ENCODE data around the gene NAXE. TPM values are rescaled to one million over a fixed set of nuclear protein-coding genes. Genes with fewer than 3 reads are reported as not detected.
A peak's percentile ranks its signal among the peaks of the same experiment; 100 is the strongest.
"Not testable (repeated sequence)": the region's sequence is repeated elsewhere in the genome, so short reads cannot be mapped to it uniquely, and the experiment has no call there.

Gene NAXE
- total RNA-seq, 3 donors from 2014 or later = 70.8 to 94.4 (median 86.5) TPM

- Histone ChIP-seq H3K9me3 (no peaks in the 10 kb centered on the region), H3K4me3 (no peak overlapping the region), H3K4me1 (ENCODE audit: low read depth) (no peaks in the 10 kb centered on the region), H3K36me3 (ENCODE audit: low read depth) (no peaks in the 10 kb centered on the region)
- ATAC-seq = no peak
- intact Hi-C loops (cut with DNase I, micrococcal nuclease) = loop anchor here in 1 of 2 donors (5.0 kb wide), 1 partner anchor 72 kb away; no protein-coding TSS in a partner anchor
- DNase-seq = peak in 1 of 3 donors; percentile 23
- TF ChIP-seq CTCF (IDR thresholded peaks at IDR 0.05) = no peak
Observed at GRCh38 chr1:156584813-156585212, 6.8 kb upstream of the NAXE start.

DNA sequence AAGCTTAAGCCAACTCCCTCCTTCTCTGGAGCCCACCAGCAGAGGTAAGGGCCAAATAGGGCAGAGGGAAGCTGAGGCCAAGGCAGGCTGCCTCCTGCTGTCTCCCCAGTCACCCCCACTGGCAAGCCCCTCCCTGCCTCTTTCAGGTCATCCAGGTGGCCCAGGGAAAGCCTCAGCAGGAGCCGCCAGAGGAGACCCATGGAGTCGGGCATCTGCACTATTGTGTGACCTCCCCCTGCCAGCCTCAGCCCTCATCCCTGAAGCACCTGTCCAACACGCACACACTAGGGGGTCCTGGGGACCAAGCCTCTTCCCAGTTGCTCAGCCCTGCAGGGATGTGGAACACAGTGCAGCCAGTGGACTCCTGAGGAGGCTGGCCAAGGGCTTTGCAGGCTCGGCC lies 5.3 kb upstream of the NAXE start:
- Histone ChIP-seq H3K36me3 (ENCODE audit: low read depth) (no peaks in the 10 kb centered on the region), H3K4me3 (no peak overlapping the region), H3K9me3 (no peaks in the 10 kb centered on the region), H3K4me1 (ENCODE audit: low read depth) (peaks cover 3% of the 10 kb centered on the region)
- ATAC-seq = no peak
- intact Hi-C loops (cut with DNase I, micrococcal nuclease) = no loop called here
- DNase-seq = peak in 1 of 3 donors; percentile 21
- TF ChIP-seq CTCF (IDR thresholded peaks at IDR 0.05) = no peak

DNA sequence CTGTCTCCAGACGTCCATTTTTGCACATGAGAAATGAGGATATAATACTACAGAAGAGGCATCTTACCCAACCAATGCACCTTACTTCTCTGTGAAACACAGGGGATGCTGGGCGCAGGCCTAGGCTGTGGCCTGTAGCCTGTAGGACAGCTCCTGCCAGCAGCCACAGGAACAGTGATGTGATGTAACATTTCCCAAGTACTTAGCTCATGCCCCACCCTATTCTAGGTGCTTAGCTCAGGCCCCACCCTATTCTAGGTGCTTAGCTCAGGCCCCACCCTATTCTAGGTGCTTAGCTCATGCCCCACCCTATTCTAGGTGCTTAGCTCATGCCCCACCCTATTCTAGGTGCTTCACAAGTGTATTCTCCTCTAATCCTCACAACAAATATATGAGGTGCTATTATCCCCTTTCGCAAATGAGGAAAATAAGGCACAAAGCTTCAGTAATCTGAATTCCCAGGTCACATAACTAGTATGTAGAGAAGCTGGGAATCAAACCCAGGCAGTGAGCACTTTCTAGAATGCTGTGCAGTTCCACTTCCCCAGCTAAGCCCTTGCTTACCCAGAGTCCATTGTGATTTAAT lies 4.6 kb upstream of the NAXE start:
- H3K4me1 ChIP-seq (ENCODE audit: low read depth) = peaks cover 4% of the 10 kb centered on the region
- peak; percentile 56 for ATAC-seq
- intact Hi-C loops (cut with DNase I, micrococcal nuclease) = no loop called here
- H3K9me3 ChIP-seq = no peaks in the 10 kb centered on the region
- H3K36me3 ChIP-seq (ENCODE audit: low read depth) = no peaks in the 10 kb centered on the region
- DNase-seq = peak in 2 of 3 donors; percentile 34 to 43
- no peak for TF ChIP-seq CTCF (IDR thresholded peaks at IDR 0.05)
- H3K4me3 ChIP-seq = no peak overlapping the region

DNA sequence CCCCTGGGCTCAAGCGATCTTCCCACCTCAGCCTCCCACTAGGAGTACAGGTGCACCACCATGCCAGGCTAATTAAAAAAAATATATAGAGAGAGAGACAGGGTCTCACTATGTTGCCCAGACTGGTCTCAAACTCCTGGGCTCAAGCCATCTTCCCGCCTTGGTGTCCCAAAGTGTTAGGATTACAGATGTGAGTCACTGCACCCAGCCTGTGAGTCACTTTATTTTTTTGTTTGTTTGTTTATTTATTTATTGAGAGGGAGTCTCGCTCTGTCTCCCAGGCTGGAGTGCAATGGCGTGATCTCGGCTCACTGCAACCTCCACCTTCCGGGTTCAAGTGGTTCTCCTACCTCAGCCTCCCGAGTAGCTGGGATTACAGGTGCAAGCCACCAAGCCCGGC lies 3.6 kb upstream of the NAXE start:
- H3K4me3 ChIP-seq; H3K36me3 ChIP-seq (ENCODE audit: low read depth); H3K9me3 ChIP-seq; intact Hi-C loops (cut with DNase I, micrococcal nuclease); ATAC-seq: not testable (repeated sequence)
- peak in 1 of 3 donors; percentile 10 for DNase-seq
- H3K4me1 ChIP-seq (ENCODE audit: low read depth) = peaks cover 11% of the 10 kb centered on the region

DNA sequence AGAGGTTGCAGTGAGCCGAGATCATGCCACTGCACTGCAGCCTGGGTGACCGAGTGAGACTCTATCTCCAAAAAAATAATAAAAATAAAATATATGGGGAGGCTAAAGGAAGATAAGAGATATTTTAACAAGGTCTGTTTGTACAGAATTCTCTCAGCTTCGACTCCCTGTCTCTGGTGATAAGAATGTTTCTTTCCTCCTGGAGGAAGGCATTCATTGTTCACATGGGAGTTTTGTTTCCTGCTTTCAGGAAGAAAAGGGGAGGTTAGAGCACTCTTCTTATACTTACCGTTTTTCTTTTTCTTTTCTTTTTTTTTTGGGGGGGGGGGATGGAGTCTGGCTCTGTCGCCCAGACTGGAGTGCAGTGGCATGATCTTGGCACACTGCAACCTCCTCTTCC lies 2.0 kb upstream of the NAXE start:
- Histone ChIP-seq H3K4me1 (ENCODE audit: low read depth) (peaks cover 11% of the 10 kb centered on the region), H3K4me3 (no peak overlapping the region), H3K9me3 (no peaks in the 10 kb centered on the region), H3K36me3 (ENCODE audit: low read depth) (no peaks in the 10 kb centered on the region)
- intact Hi-C loops (cut with DNase I, micrococcal nuclease) = no loop called here
- no peak for DNase-seq
- ATAC-seq = no peak
- TF ChIP-seq CTCF (IDR thresholded peaks at IDR 0.05) = no peak

DNA sequence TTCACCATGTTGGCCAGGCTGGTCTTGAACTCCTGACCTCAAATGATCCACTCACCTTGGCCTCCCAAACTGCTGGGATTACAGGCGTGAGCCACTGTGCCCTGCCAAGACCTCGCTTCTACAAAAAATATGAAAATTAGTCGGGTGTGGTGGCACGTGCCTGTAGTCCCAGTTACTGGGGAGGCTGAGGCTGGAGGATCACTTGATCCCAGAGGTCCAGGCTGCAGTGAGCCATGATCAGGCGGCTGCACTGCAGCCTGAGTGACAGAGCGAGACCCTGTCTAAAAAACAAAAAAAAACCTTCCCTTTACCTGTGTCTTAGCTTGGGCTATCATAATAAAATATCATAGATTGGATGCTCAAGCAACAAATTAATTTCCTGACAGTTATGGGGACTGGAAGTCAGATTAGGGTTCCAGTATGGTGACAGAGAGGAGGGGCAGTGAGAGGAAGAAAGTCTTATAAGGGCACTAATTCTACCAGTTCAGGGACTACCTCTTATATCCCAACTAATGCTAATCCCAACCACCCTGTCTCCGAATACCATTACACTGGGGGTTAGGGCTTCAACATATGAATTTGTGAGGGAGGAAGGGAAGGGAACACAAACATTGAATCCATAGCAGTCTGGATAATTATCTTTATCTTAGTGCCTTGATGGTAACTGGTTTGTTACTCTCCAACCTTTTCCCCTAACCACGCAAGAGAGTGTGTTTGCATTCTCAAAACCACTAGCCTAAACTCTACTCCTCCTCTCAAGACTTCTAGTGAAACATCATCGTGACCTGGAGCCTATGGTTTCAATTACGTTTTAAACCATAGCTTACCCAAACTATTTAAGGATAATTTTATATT lies 1.0 kb upstream of the NAXE start:
- intact Hi-C loops (cut with DNase I, micrococcal nuclease) = no loop called here
- H3K36me3 ChIP-seq (ENCODE audit: low read depth) = no peaks in the 10 kb centered on the region
- no peaks in the 10 kb centered on the region for H3K9me3 ChIP-seq
- H3K4me1 ChIP-seq (ENCODE audit: low read depth) = peaks cover 11% of the 10 kb centered on the region
- DNase-seq (peak in 1 of 3 donors; percentile 20), ATAC-seq (no peak)
- no peak for TF ChIP-seq CTCF (IDR thresholded peaks at IDR 0.05)
- no peak overlapping the region for H3K4me3 ChIP-seq
